Measurements from ENCODE around the gene UBE2R2. TPM values are rescaled to one million over a fixed set of nuclear protein-coding genes. Genes with fewer than 3 reads are reported as not detected.

Gene UBE2R2
- polyA plus RNA-seq, 3 donors, result 30.5 to 50.1 (median 37.2) TPM

GRCh38 chr9:33964086-33964768 lies 147.3 kb downstream of the UBE2R2 start:
- H3K27me3 ChIP-seq (ENCODE audit: control insufficient read depth in 2 of 2, insufficient read depth in 2 of 2, low read length in 2 of 2), result no peaks in the 10 kb centered on the region
- Mint-ChIP-seq H3K36me3 (peaks cover 33 to 38% of the 10 kb centered on the region in 2 donors), H3K27me3 (ENCODE audit: low read depth in 3 of 3) (peaks cover 0 to under 1% (median 0%) of the 10 kb centered on the region in 3 donors), H3K27ac (peak overlapping the region in 1 of 7 donors; percentile 52), H3K4me1 (no peaks in the 10 kb centered on the region), H3K9me3 (no peaks in the 10 kb centered on the region), H3K4me3 (no peak overlapping the region)
- H3K79me2 ChIP-seq (ENCODE audit: insufficient read depth, low read length), result no peaks in the 10 kb centered on the region
- intact Hi-C loops (cut with micrococcal nuclease), result no loop called here
- WGBS (ENCODE audit: insufficient coverage), result no CpG with 5 or more reads among the region's 2 CpGs
- H3K27ac ChIP-seq (ENCODE audit: low read depth in 1 of 2, low read length in 2 of 2), result no peak overlapping the region
- no peaks in the 10 kb centered on the region for H3K9me3 ChIP-seq (replicated peaks in 1 of 2; ENCODE audit: control insufficient read depth in 1 of 2, insufficient read depth in 1 of 2, low read length in 2 of 2)
- peaks cover 12 to 75% of the 10 kb centered on the region in 2 donors for H3K36me3 ChIP-seq (replicated peaks in 1 of 2; ENCODE audit: control insufficient read depth in 1 of 2, insufficient read depth in 2 of 2, low read length in 2 of 2)
- no peaks in the 10 kb centered on the region for H3K4me1 ChIP-seq (ENCODE audit: control insufficient read depth in 1 of 2, insufficient read depth in 2 of 2, low read length in 2 of 2)
- H2AFZ ChIP-seq (ENCODE audit: insufficient read depth, low read depth, low read length, poor library complexity, severe bottlenecking), result no peak overlapping the region
- no peak overlapping the region for H3K9ac ChIP-seq (ENCODE audit: insufficient read depth, low read length, poor library complexity, severe bottlenecking)
- no peak overlapping the region for H3K4me2 ChIP-seq (replicated peaks; ENCODE audit: extremely low read depth, low read length, poor library complexity, severe bottlenecking)
- TF ChIP-seq CTCF (IDR thresholded peaks at IDR 0.05), result no peak
- H4K20me1 ChIP-seq (ENCODE audit: insufficient read depth, low read length), result no peaks in the 10 kb centered on the region
- H3K4me3 ChIP-seq (replicated peaks in 1 of 3; ENCODE audit: low read depth in 2 of 3, low read length in 3 of 3), result no peak overlapping the region
- no peak for DNase-seq

Small RNA genes lying within 50 kb of the gene (small RNA-seq; reads per million reads assigned to genes)
- gene RF00019 (ENCODE audit: insufficient read length, low read depth) (not detected), gene RNU4ATAC11P (ENCODE audit: insufficient read length, low read depth) (not detected), gene SNORD121A (ENCODE audit: insufficient read length, low read depth) (495 reads per million, percentile 98 among the genes with 10 or more reads in this experiment), gene SNORD121B (ENCODE audit: insufficient read length, low read depth) (not detected)

Other genes starting within 250 kb of the UBE2R2 start
- gene PRSS3, start 21.6 kb upstream of the UBE2R2 start, polyA plus RNA-seq, result not detected
- 10 to 100 TPM in 1 of 3 donors, 1 to 10 TPM in 2; 4.3 to 13.0 (median 5.7) TPM for gene UBAP2, start 231.7 kb downstream of the UBE2R2 start, polyA plus RNA-seq

All from CD14-positive monocyte (primary cell).